Measurements from ENCODE around the gene SLC12A7. TPM values are rescaled to one million over a fixed set of nuclear protein-coding genes. Genes with fewer than 3 reads are reported as not detected.

Gene SLC12A7
- total and polyA plus RNA-seq, 2 of the 13 experiments (the other 11 are each of a cell fraction or from before 2014, with no cell fraction given), result 14.0 to 18.5 TPM

GRCh38 chr5:1005904-1006655 lies 105.8 kb downstream of the SLC12A7 start:
- 0 out of 2 replicates have a peak, but pooled peaks cover 3% of the 10 kb centered on the region for H4K20me1 ChIP-seq (ENCODE audit: insufficient read depth, low read length)
- ChIA-PET POLR2A (no interaction called here), CTCF (ENCODE audit: low intra/inter-chr PET ratio, low total read pairs) (no interaction called here)
- H3K27me3 ChIP-seq (ENCODE audit: control insufficient read depth in 1 of 2, insufficient read depth in 2 of 2, low read length in 2 of 2), result peaks cover 9 to 70% of the 10 kb centered on the region in 2 experiments
- peaks cover 57% of the 10 kb centered on the region for H3K4me1 ChIP-seq (ENCODE audit: insufficient read depth, low read length)
- TF ChIP-seq ATF7 (IDR thresholded peaks at IDR 0.05), result peak; percentile 93
- no peak for TF ChIP-seq ATF7 (CRISPR knock-in tag; IDR thresholded peaks at IDR 0.05)
- no peak for TF ChIP-seq SMARCE1 (IDR thresholded peaks at IDR 0.05; ENCODE audit: borderline replicate concordance)
- DNase-seq (ENCODE audit: low spot score) (no peak), FAIRE-seq (no peak), ATAC-seq (no peak)
- no peak overlapping the region for H3K4me2 ChIP-seq (ENCODE audit: low read depth, low read length)
- H2AFZ ChIP-seq (ENCODE audit: low read length), result no peak overlapping the region
- H3K79me2 ChIP-seq (ENCODE audit: insufficient read depth, low read length), result no peaks in the 10 kb centered on the region
- no peaks in the 10 kb centered on the region for H3K9me3 ChIP-seq (ENCODE audit: low read length)
- intact Hi-C loops (cut with micrococcal nuclease; ENCODE audit: unreplicated experiment), result no loop called here
- H3K27ac ChIP-seq (ENCODE audit: extremely low read length, insufficient read depth, low read length), result no peak overlapping the region
- WGBS (ENCODE audit: low lambda C conversion rate), result 77% methylated on average over 5 of the region's 13 CpGs
- BruUV-seq (replicated peaks), result no TSS peak
- H3K36me3 ChIP-seq (replicated peaks in 1 of 2; ENCODE audit: control insufficient read depth in 1 of 2, insufficient read depth in 2 of 2, low read length in 2 of 2), result no peaks in the 10 kb centered on the region
- no peak overlapping the region for H3K9ac ChIP-seq (ENCODE audit: insufficient read depth, low read depth, low read length)
- H3K4me3 ChIP-seq (replicated peaks in 1 of 3; ENCODE audit: insufficient read depth in 1 of 3, low read depth in 2 of 3, low read length in 3 of 3), result no peak overlapping the region
- in situ Hi-C loops (cut with HindIII; ENCODE audit: extremely low pct_ligation_motif_present, low pct_unique_long_range_greater_than_20kb), result no loop called here

DNA sequence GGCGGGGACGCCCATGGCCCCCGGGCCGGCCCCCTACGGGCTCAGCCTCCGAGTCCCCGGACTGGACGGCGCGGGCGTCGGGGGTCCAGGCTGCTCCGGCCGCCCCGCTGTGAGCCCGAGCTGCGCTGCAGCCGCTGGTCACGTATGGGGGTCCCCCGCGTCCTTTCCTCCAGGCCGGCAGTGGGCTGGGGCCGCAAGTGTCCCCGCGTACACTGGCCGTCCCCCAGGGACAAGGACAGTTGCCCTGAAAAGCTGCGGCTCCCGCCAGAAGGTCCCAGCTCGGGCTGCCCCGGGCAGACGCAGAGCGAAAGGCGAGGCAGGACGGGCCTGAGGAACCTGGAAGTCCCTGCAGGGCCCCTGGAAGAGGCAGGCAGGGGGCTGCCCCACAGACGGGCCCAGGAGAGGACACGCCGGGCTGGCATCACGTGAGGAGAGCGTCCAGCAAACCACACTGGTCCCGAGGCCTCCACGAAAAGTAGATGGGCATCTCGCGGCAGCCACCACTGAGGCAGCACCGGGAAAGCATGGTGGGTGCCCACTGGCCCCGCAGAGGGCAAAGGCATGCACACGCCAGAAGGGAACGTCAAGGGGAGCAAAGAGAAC lies 106.5 kb downstream of the SLC12A7 start:
- Histone ChIP-seq H3K27ac (ENCODE audit: extremely low read length, insufficient read depth, low read length) (no peak overlapping the region), H2AFZ (ENCODE audit: low read length) (no peak overlapping the region)

More for the DNA sequence above, 106.5 kb downstream of the SLC12A7 start:
- H3K27me3 ChIP-seq (ENCODE audit: control insufficient read depth in 1 of 2, insufficient read depth in 2 of 2, low read length in 2 of 2), result peaks cover 9 to 75% of the 10 kb centered on the region in 2 experiments
- no peak for FAIRE-seq
- peak overlapping the region; percentile 67 for H3K4me2 ChIP-seq (ENCODE audit: low read depth, low read length)
- WGBS (ENCODE audit: low lambda C conversion rate), result 90% methylated on average over 4 of the region's 47 CpGs
- H3K9me3 ChIP-seq (ENCODE audit: low read length), result no peaks in the 10 kb centered on the region
- DNase-seq (ENCODE audit: low spot score), result no peak
- no peaks in the 10 kb centered on the region for H3K79me2 ChIP-seq (ENCODE audit: insufficient read depth, low read length)
- no TSS peak for BruUV-seq (replicated peaks)
- in situ Hi-C loops (cut with HindIII; ENCODE audit: extremely low pct_ligation_motif_present, low pct_unique_long_range_greater_than_20kb) (no loop called here), intact Hi-C loops (cut with micrococcal nuclease; ENCODE audit: unreplicated experiment) (no loop called here)
- 0 out of 2 replicates have a peak, but pooled peaks cover 3% of the 10 kb centered on the region for H4K20me1 ChIP-seq (ENCODE audit: insufficient read depth, low read length)
- ChIA-PET CTCF (ENCODE audit: low intra/inter-chr PET ratio, low total read pairs) (no interaction called here), POLR2A (no interaction called here)
- no peak for ATAC-seq
- TF ChIP-seq KDM1A (CRISPR knock-in tag; IDR thresholded peaks at IDR 0.05) (no peak), EZH2 (conservative IDR thresholded peaks at IDR 0.05; ENCODE audit: low read depth, low read length) (0 out of 2 replicates have a peak, but pooled peaks have one; percentile 5), NONO (IDR thresholded peaks at IDR 0.05) (no peak), NONO (CRISPR knock-in tag; conservative IDR thresholded peaks at IDR 0.05) (no peak)
- H3K36me3 ChIP-seq (replicated peaks in 1 of 2; ENCODE audit: control insufficient read depth in 1 of 2, insufficient read depth in 2 of 2, low read length in 2 of 2), result no peaks in the 10 kb centered on the region
- H3K4me3 ChIP-seq (replicated peaks in 1 of 3; ENCODE audit: insufficient read depth in 1 of 3, low read depth in 2 of 3, low read length in 3 of 3), result peak overlapping the region in 2 of 3 experiments; percentile 40 to 67; a peak in 1 of 6 replicates
- H3K9ac ChIP-seq (ENCODE audit: insufficient read depth, low read depth, low read length), result no peak overlapping the region
- peaks cover 50% of the 10 kb centered on the region for H3K4me1 ChIP-seq (ENCODE audit: insufficient read depth, low read length)
